Ishikawa (cell line): Measurements from ENCODE around the gene ANKFN1.

Experiments used
- CEBPB ChIP-seq: IDR thresholded peaks from 2 replicates; pipeline ENCODE4 v1.6.1; 2012
- CREB1 ChIP-seq: IDR thresholded peaks from 2 replicates; pipeline ENCODE4 v1.6.1; 2012; ENCODE audit warnings: low read depth
- RAD21 ChIP-seq: IDR thresholded peaks from 2 replicates; pipeline ENCODE4 v1.6.1; 2012; ENCODE audit warnings: low read depth
- TAF1 ChIP-seq: IDR thresholded peaks from 2 replicates; pipeline ENCODE4 v1.6.1; 2012; ENCODE audit warnings: low read depth, mild to moderate bottlenecking
- TCF12 ChIP-seq: IDR thresholded peaks from 2 replicates; pipeline ENCODE4 v1.6.1; 2012; ENCODE audit warnings: low read depth
- TEAD4 ChIP-seq: IDR thresholded peaks from 2 replicates; pipeline ENCODE4 v1.6.1; 2012
- YY1 ChIP-seq: IDR thresholded peaks from 2 replicates; pipeline ENCODE4 v1.6.1; 2012; ENCODE audit warnings: low read depth
- ZBTB7A ChIP-seq: IDR thresholded peaks from 2 replicates; pipeline ENCODE4 v1.6.1; 2012; ENCODE audit warnings: low read depth

DNA sequence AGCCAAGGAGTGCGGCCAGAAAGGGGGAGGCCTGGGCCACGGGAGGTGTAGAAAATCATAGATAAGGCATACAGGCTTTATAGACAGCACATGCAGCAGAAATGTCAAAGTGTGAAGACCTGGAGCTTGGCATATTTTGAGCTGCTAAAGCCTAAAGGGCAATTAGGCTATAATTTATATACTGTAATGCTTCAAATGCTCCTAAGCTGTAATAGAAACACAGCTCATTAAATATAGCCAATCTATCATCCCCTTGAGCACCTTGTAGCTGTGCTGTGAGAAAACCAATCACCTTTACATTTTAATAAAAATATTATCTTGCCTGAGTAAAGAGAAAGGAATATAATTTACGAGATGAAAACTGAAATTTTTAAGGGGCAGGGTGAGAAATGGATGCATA, 342.3 kb downstream of the ANKFN1 start:
- TF ChIP-seq TCF12 (no peak), TAF1 (no peak), RAD21 (no peak), CREB1 (no peak), ZBTB7A (no peak), CEBPB (no peak), TEAD4 (no peak), YY1 (no peak)
